ENCODE results near the gene XRCC1.

- TF ChIP-seq, protein P1, sequence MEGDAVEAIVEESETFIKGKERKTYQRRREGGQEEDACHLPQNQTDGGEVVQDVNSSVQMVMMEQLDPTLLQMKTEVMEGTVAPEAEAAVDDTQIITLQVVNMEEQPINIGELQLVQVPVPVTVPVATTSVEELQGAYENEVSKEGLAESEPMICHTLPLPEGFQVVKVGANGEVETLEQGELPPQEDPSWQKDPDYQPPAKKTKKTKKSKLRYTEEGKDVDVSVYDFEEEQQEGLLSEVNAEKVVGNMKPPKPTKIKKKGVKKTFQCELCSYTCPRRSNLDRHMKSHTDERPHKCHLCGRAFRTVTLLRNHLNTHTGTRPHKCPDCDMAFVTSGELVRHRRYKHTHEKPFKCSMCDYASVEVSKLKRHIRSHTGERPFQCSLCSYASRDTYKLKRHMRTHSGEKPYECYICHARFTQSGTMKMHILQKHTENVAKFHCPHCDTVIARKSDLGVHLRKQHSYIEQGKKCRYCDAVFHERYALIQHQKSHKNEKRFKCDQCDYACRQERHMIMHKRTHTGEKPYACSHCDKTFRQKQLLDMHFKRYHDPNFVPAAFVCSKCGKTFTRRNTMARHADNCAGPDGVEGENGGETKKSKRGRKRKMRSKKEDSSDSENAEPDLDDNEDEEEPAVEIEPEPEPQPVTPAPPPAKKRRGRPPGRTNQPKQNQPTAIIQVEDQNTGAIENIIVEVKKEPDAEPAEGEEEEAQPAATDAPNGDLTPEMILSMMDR (IDR thresholded peaks at IDR 0.05) = no peak
- TF ChIP-seq POLR2A (IDR thresholded peaks at IDR 0.05) = no peak
Observed at GRCh38 chr19:43506629-43507028, 68.7 kb downstream of the XRCC1 start.

Data from breast epithelium (tissue), 3 donors.